Activated CD8-positive, alpha-beta T cell treated with anti-CD3 and anti-CD28 coated beads, Interleukin-2, amount 10 ng/mL, durations not matched to agents 7 days and 5 days (primary cell): ENCODE data around the gene GOLGA8B. TPM values are rescaled to one million over a fixed set of nuclear protein-coding genes. Genes with fewer than 3 reads are reported as not detected.
"Not testable (repeated sequence)": the region's sequence is repeated elsewhere in the genome, so short reads cannot be mapped to it uniquely, and the experiment has no call there.

ENCODE experiments used
- ATAC-seq: fragments of 150-1000 bp; cut with Tn5 transposase; one replicate; pipeline ENCODE4 v1.10.0; 2021; ENCODE audit warnings: moderate library complexity
- CTCF ChIA-PET: fragments of 350-600 bp; sonication (Branson Sonifier 250); formaldehyde crosslinking; loops from one replicate; lab custom pipeline; 2021; ENCODE audit warnings: antibody characterized with exemption; lab: Charles Lee
- POLR2A ChIA-PET: fragments of 350-600 bp; sonication (Branson Sonifier 250); formaldehyde crosslinking; loops from one replicate; lab custom pipeline; 2021; ENCODE audit warnings: antibody characterized with exemption; lab: Charles Lee
- DNase-seq: peaks from one replicate; pipeline ENCODE4 v3.0.0-alpha.2; 2020
- H3K27ac Mint-ChIP-seq: one replicate; pipeline ENCODE4 v1.8.0; 2021; ENCODE audit warnings: mild to moderate bottlenecking, mixed read lengths
- H3K27me3 Mint-ChIP-seq: one replicate; pipeline ENCODE4 v1.8.0; 2021; ENCODE audit warnings: low read depth, mixed read lengths
- H3K36me3 Mint-ChIP-seq: one replicate; pipeline ENCODE4 v1.8.0; 2021; ENCODE audit warnings: low read depth, mixed read lengths
- H3K4me1 Mint-ChIP-seq: one replicate; pipeline ENCODE4 v1.8.0; 2021; ENCODE audit warnings: low read depth, mixed read lengths
- H3K4me3 Mint-ChIP-seq: one replicate; pipeline ENCODE4 v1.8.0; 2021; ENCODE audit warnings: mild to moderate bottlenecking, mixed read lengths
- H3K9me3 Mint-ChIP-seq: one replicate; pipeline ENCODE4 v1.8.0; 2022; ENCODE audit warnings: mixed read lengths; ENCODE audit not compliant: insufficient read depth
- total RNA-seq, 2 experiments: library from RNA; stranded (reverse); gene quantifications; one replicate each; pipeline ENCODE4 v1.2.3, GENCODE V29; 2021

GOLGA8B gene
- total RNA-seq, 2 experiments from 2014 or later = 189 to 191 TPM

GRCh38 chr15:34578283-34578674, 5.2 kb downstream of the GOLGA8B start:
- Mint-ChIP-seq H3K27ac (peak overlapping the region; percentile 50), H3K36me3 (peaks cover 25% of the 10 kb centered on the region), H3K4me1 (peaks cover 61% of the 10 kb centered on the region), H3K9me3 (no peaks in the 10 kb centered on the region), H3K27me3 (no peaks in the 10 kb centered on the region), H3K4me3 (no peak overlapping the region)
- DNase-seq = no peak
- ATAC-seq = no peak
- ChIA-PET POLR2A (no interaction called here), CTCF (interaction anchor here (2.3 kb wide), 1 partner anchor 9 kb away, joined by 6 read pairs; no protein-coding TSS in a partner anchor)

- peaks cover 66% of the 10 kb centered on the region for H3K4me1 Mint-ChIP-seq
- POLR2A ChIA-PET, H3K27me3 Mint-ChIP-seq, DNase-seq, H3K9me3 Mint-ChIP-seq, H3K4me3 Mint-ChIP-seq, ATAC-seq: not testable (repeated sequence)
- CTCF ChIA-PET = interaction anchor here (2.3 kb wide), 1 partner anchor 10 kb away, joined by 6 read pairs; no protein-coding TSS in a partner anchor
- peak overlapping the region; percentile 50 for H3K27ac Mint-ChIP-seq
- peaks cover 27% of the 10 kb centered on the region for H3K36me3 Mint-ChIP-seq
Observed at GRCh38 chr15:34577658-34578282, 5.7 kb downstream of the GOLGA8B start.

- ATAC-seq, DNase-seq, H3K27ac Mint-ChIP-seq, H3K9me3 Mint-ChIP-seq, H3K27me3 Mint-ChIP-seq, H3K4me3 Mint-ChIP-seq, POLR2A ChIA-PET: not testable (repeated sequence)
- H3K36me3 Mint-ChIP-seq = peaks cover 20% of the 10 kb centered on the region
- peaks cover 62% of the 10 kb centered on the region for H3K4me1 Mint-ChIP-seq
- CTCF ChIA-PET = interaction anchor here (1.5 kb wide), 1 partner anchor 13 kb away, joined by 3 read pairs; no protein-coding TSS in a partner anchor
Observed at GRCh38 chr15:34575035-34575434, 8.4 kb downstream of the GOLGA8B start.

- H3K27ac Mint-ChIP-seq = peak overlapping the region; percentile 7
- H3K9me3 Mint-ChIP-seq, POLR2A ChIA-PET, H3K36me3 Mint-ChIP-seq, H3K4me3 Mint-ChIP-seq, ATAC-seq, CTCF ChIA-PET, H3K27me3 Mint-ChIP-seq, DNase-seq: not testable (repeated sequence)
- peaks cover 46% of the 10 kb centered on the region for H3K4me1 Mint-ChIP-seq
Observed at GRCh38 chr15:34572921-34573320, 10.5 kb downstream of the GOLGA8B start.

- H3K27ac Mint-ChIP-seq, POLR2A ChIA-PET, CTCF ChIA-PET, DNase-seq, H3K27me3 Mint-ChIP-seq, ATAC-seq, H3K9me3 Mint-ChIP-seq, H3K4me3 Mint-ChIP-seq, H3K36me3 Mint-ChIP-seq: not testable (repeated sequence)
- H3K4me1 Mint-ChIP-seq = peaks cover 48% of the 10 kb centered on the region
Observed at GRCh38 chr15:34572019-34572641, 11.3 kb downstream of the GOLGA8B start.

- not testable (repeated sequence) for H3K27ac Mint-ChIP-seq, H3K36me3 Mint-ChIP-seq
Observed at GRCh38 chr15:34569670-34570396, 13.6 kb downstream of the GOLGA8B start.

GRCh38 chr15:34567174-34567573, 16.3 kb downstream of the GOLGA8B start:
- ATAC-seq, H3K36me3 Mint-ChIP-seq, H3K4me3 Mint-ChIP-seq, H3K9me3 Mint-ChIP-seq, CTCF ChIA-PET, H3K27ac Mint-ChIP-seq, H3K27me3 Mint-ChIP-seq, DNase-seq, POLR2A ChIA-PET: not testable (repeated sequence)
- peaks cover 23% of the 10 kb centered on the region for H3K4me1 Mint-ChIP-seq

More at GRCh38 chr15:34569670-34570396, 13.6 kb downstream of the GOLGA8B start:
- H3K27me3 Mint-ChIP-seq, H3K4me3 Mint-ChIP-seq, POLR2A ChIA-PET, ATAC-seq, H3K9me3 Mint-ChIP-seq, DNase-seq, CTCF ChIA-PET: not testable (repeated sequence)
- peaks cover 39% of the 10 kb centered on the region for H3K4me1 Mint-ChIP-seq

- H3K4me3 Mint-ChIP-seq, H3K9me3 Mint-ChIP-seq, H3K27me3 Mint-ChIP-seq, POLR2A ChIA-PET, DNase-seq, ATAC-seq, CTCF ChIA-PET, H3K36me3 Mint-ChIP-seq: not testable (repeated sequence)
- Mint-ChIP-seq H3K4me1 (peaks cover 16% of the 10 kb centered on the region), H3K27ac (peak overlapping the region; percentile 57)
Observed at GRCh38 chr15:34564711-34565110, 18.7 kb downstream of the GOLGA8B start.

- H3K4me1 Mint-ChIP-seq, DNase-seq, H3K4me3 Mint-ChIP-seq, H3K36me3 Mint-ChIP-seq, CTCF ChIA-PET, POLR2A ChIA-PET, H3K27ac Mint-ChIP-seq, H3K27me3 Mint-ChIP-seq, ATAC-seq, H3K9me3 Mint-ChIP-seq: not testable (repeated sequence)
Observed at GRCh38 chr15:34560814-34561213, 22.6 kb downstream of the GOLGA8B start.

GRCh38 chr15:34559764-34560163, 23.7 kb downstream of the GOLGA8B start:
- POLR2A ChIA-PET = not testable (repeated sequence)

GRCh38 chr15:34555162-34555561, 28.3 kb downstream of the GOLGA8B start:
- H3K9me3 Mint-ChIP-seq, H3K27me3 Mint-ChIP-seq, H3K4me3 Mint-ChIP-seq, DNase-seq, H3K27ac Mint-ChIP-seq, POLR2A ChIA-PET, H3K4me1 Mint-ChIP-seq, ATAC-seq, CTCF ChIA-PET, H3K36me3 Mint-ChIP-seq: not testable (repeated sequence)

More at GRCh38 chr15:34559764-34560163, 23.7 kb downstream of the GOLGA8B start:
- H3K36me3 Mint-ChIP-seq, H3K27ac Mint-ChIP-seq, H3K4me3 Mint-ChIP-seq, H3K4me1 Mint-ChIP-seq, ATAC-seq, DNase-seq, H3K27me3 Mint-ChIP-seq, H3K9me3 Mint-ChIP-seq, CTCF ChIA-PET: not testable (repeated sequence)

- CTCF ChIA-PET, H3K27ac Mint-ChIP-seq, ATAC-seq, H3K4me1 Mint-ChIP-seq, H3K9me3 Mint-ChIP-seq, DNase-seq, H3K4me3 Mint-ChIP-seq, POLR2A ChIA-PET, H3K27me3 Mint-ChIP-seq, H3K36me3 Mint-ChIP-seq: not testable (repeated sequence)
Observed at GRCh38 chr15:34554716-34555115, 28.7 kb downstream of the GOLGA8B start.
